EH (cell line): ENCODE data around the gene PTCD2.

Experiments
- DNase-seq: peaks from one replicate; pipeline ENCODE4 v3.0.0-alpha.2; 2015; ENCODE audit warnings: low read depth

Gene PTCD2

DNA sequence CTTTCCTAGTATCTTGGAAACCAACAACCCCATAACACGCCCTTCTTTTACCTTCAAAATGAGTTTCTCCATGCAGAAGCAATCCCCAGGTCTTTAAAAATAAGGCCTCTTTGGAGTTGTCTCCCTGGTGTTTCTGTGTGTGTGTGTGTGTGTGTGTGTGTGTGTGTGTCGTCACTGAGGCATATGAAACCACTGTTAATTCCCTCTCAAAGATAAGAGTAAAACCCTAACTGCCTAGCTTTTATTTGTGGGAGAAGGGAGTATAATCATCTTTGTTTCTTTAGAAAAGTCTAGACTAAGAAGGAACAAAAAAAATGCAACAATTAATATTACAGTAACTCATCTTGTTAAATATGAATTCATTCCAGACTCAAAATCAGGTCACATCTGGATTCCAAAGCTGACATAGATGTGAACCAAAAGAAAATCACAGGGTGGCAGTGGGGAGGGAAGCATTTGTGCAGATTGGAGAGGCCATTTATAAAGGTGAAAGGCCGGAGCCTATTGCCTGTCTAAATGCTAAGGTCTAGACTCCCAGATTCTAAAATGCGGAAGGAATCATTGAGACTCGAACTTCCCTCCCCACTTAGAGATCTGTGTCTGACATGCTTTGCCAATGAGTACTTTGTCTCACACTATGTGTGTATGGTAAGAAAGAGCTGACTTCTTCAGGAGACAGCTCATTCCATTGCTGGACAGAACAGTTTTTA, 95.6 kb downstream of the PTCD2 start:
- DNase-seq, result no peak

GRCh38 chr5:72417333-72418062, 97.3 kb downstream of the PTCD2 start:
- no peak for DNase-seq
